SK-N-SH (cell line): ENCODE data around the gene UBL4B. TPM values are rescaled to one million over a fixed set of nuclear protein-coding genes. Genes with fewer than 3 reads are reported as not detected.
A peak's percentile ranks its signal among the peaks of the same experiment; 100 is the strongest.

ENCODE experiments used
- CTCF ChIA-PET: fragments of 300-600, 350-600 bp; formaldehyde crosslinking; extraction: SDS; loops from one replicate; lab custom pipeline; 2021; lab: Yijun Ruan, JAX
- POLR2A ChIA-PET: fragments of 350-600 bp; sonication (Branson Sonifier 250); formaldehyde crosslinking; extraction: SDS; loops from one replicate; lab custom pipeline; 2020; ENCODE audit warnings: antibody characterized with exemption, inconsistent platforms; lab: Yijun Ruan, JAX
- DNase-seq: peaks from one replicate; pipeline ENCODE4 v3.0.0; 2012
- H2AFZ ChIP-seq: fragments of 200-600 bp; sonication (generic); 2 replicates; pipeline ENCODE4 v1.8.1; 2016; ENCODE audit warnings: antibody characterized with exemption, mild to moderate bottlenecking, low read depth
- H3F3A ChIP-seq: fragments of 200-600 bp; sonication (generic); replicated peaks from 2 replicates; pipeline ENCODE3; 2016; ENCODE audit warnings: antibody characterized with exemption, mild to moderate bottlenecking; ENCODE audit not compliant: insufficient read depth
- H3K27ac ChIP-seq, 2 experiments: fragments of 200-500 bp in 1 of 2; fragments of 200-600 bp in 1 of 2; sonication (Bioruptor generic) in 1 of 2; sonication (generic), shearing (Covaris generic) in 1 of 2; 2 replicates each; pipeline versions ENCODE4 v1.5.1 to v1.6.1; 2014 to 2016; ENCODE audit warnings: low read depth in 2 of 2, inconsistent platforms in 1 of 2, low read length in 1 of 2, mild to moderate bottlenecking in 1 of 2, mixed read lengths in 1 of 2
- H3K27me3 ChIP-seq: fragments of 200-600 bp; sonication (generic), shearing (Covaris generic); 2 replicates; pipeline ENCODE4 v1.6.1; 2016; ENCODE audit warnings: mixed run types; ENCODE audit not compliant: insufficient read depth
- H3K36me3 ChIP-seq, 2 experiments: fragments of 200-500 bp in 1 of 2; fragments of 200-600 bp in 1 of 2; sonication (Bioruptor generic) in 1 of 2; sonication (generic) in 1 of 2; replicated peaks in 1 of 2; 2 replicates each; pipeline versions ENCODE3 to v1.5.1; 2014 to 2016; ENCODE audit warnings: low read length in 1 of 2, mild to moderate bottlenecking in 1 of 2; ENCODE audit not compliant: insufficient read depth in 2 of 2, control insufficient read depth in 1 of 2
- H3K4me1 ChIP-seq, 2 experiments: fragments of 200-500 bp in 1 of 2; fragments of 200-600 bp in 1 of 2; sonication (Bioruptor generic) in 1 of 2; sonication (generic), shearing (Covaris generic) in 1 of 2; 2 replicates each; pipeline versions ENCODE4 v1.5.1 to v1.6.1; 2014 to 2016; ENCODE audit warnings: low read depth in 1 of 2, low read length in 1 of 2, mixed run types in 1 of 2; ENCODE audit not compliant: insufficient read depth in 2 of 2, control insufficient read depth in 1 of 2
- H3K4me2 ChIP-seq: fragments of 200-600 bp; sonication (generic), shearing (Covaris generic); 2 replicates; pipeline ENCODE4 v1.6.1; 2017; ENCODE audit warnings: mixed run types
- H3K4me3 ChIP-seq, 2 experiments: fragments of 200-500 bp in 1 of 2; fragments of 200-600 bp in 1 of 2; sonication (Bioruptor generic) in 1 of 2; sonication (generic), shearing (Covaris generic) in 1 of 2; 2 replicates each; pipeline versions ENCODE4 v1.5.1 to v1.8.1; 2014 to 2016; ENCODE audit warnings: low read depth in 2 of 2, inconsistent platforms in 1 of 2, low read length in 1 of 2, mild to moderate bottlenecking in 1 of 2, mixed read lengths in 1 of 2, moderate library complexity in 1 of 2
- H3K79me2 ChIP-seq: fragments of 200-600 bp; sonication (generic); 2 replicates; pipeline ENCODE4 v1.8.1; 2017; ENCODE audit warnings: mild to moderate bottlenecking; ENCODE audit not compliant: insufficient read depth
- H3K9ac ChIP-seq: fragments of 200-600 bp; sonication (generic); 2 replicates; pipeline ENCODE4 v1.6.1; 2017; ENCODE audit warnings: mixed run types
- H3K9me2 ChIP-seq: fragments of 200-600 bp; sonication (generic); 2 replicates; pipeline ENCODE4 v1.6.1; 2017; ENCODE audit warnings: mixed run types
- H3K9me3 ChIP-seq: fragments of 200-600 bp; sonication (generic); 2 replicates; pipeline ENCODE4 v1.6.1; 2017; ENCODE audit warnings: mixed run types, mild to moderate bottlenecking, moderate library complexity
- H4K20me1 ChIP-seq: fragments of 200-600 bp; sonication (generic); 2 replicates; pipeline ENCODE4 v1.6.1; 2017; ENCODE audit warnings: mild to moderate bottlenecking, mixed run types; ENCODE audit not compliant: insufficient read depth
- CTCF ChIP-seq: fragments of 200-600 bp; sonication (generic); IDR thresholded peaks from 2 replicates; pipeline ENCODE4 v1.6.1; 2017; ENCODE audit warnings: antibody characterized with exemption, mild to moderate bottlenecking, moderate library complexity
- EP300 ChIP-seq, 2 experiments: IDR thresholded peaks; 2 replicates each; pipeline versions ENCODE4 v1.4.0 to v1.6.1; 2012; ENCODE audit warnings: borderline replicate concordance in 1 of 2, low read depth in 1 of 2, low read length in 1 of 2
- FOSL2 ChIP-seq: IDR thresholded peaks from 2 replicates; pipeline ENCODE4 v1.4.0; 2012; ENCODE audit warnings: low read depth, mild to moderate bottlenecking, moderate library complexity, borderline replicate concordance
- GABPA ChIP-seq: IDR thresholded peaks from 2 replicates; pipeline ENCODE4 v1.4.0; 2012; ENCODE audit warnings: low read depth, mild to moderate bottlenecking
- JUND ChIP-seq: IDR thresholded peaks from 2 replicates; pipeline ENCODE4 v1.4.0; 2012
- MEF2A ChIP-seq: IDR thresholded peaks from 2 replicates; pipeline ENCODE4 v1.4.0; 2012; ENCODE audit warnings: low read depth, borderline replicate concordance
- NFIC ChIP-seq: IDR thresholded peaks from 2 replicates; pipeline ENCODE4 v1.4.0; 2012; ENCODE audit warnings: borderline replicate concordance
- PBX3 ChIP-seq: IDR thresholded peaks from 2 replicates; pipeline ENCODE4; 2012
- RAD21 ChIP-seq: IDR thresholded peaks from 2 replicates; pipeline ENCODE4 v1.6.1; 2012; ENCODE audit warnings: mild to moderate bottlenecking, low read length
- TCF12 ChIP-seq: IDR thresholded peaks from 2 replicates; pipeline ENCODE4 v1.4.0; 2012
- USF2 ChIP-seq: fragments of 150-350 bp; IDR thresholded peaks from 2 replicates; pipeline ENCODE4 v1.6.1; 2017; ENCODE audit warnings: antibody characterized with exemption, low read length, low read depth, borderline replicate concordance
- WGBS: methylation state at CpG from one replicate; pipeline ENCODE4 v1.1.6; 2017; ENCODE audit warnings: low lambda C conversion rate; 5-methylcytosine and 5-hydroxymethylcytosine counted together
- polyA plus RNA-seq, 3 experiments: library from polyadenylated mRNA; depleted of rRNA; stranded (reverse); fragments of >200 nt; gene quantifications; 2 replicates each; pipeline ENCODE4 v1.2.3, GENCODE V29; 2012

The UBL4B gene
- polyA plus RNA-seq, 1 of the 3 experiments (the other 2 are of a cell fraction), result not detected

DNA sequence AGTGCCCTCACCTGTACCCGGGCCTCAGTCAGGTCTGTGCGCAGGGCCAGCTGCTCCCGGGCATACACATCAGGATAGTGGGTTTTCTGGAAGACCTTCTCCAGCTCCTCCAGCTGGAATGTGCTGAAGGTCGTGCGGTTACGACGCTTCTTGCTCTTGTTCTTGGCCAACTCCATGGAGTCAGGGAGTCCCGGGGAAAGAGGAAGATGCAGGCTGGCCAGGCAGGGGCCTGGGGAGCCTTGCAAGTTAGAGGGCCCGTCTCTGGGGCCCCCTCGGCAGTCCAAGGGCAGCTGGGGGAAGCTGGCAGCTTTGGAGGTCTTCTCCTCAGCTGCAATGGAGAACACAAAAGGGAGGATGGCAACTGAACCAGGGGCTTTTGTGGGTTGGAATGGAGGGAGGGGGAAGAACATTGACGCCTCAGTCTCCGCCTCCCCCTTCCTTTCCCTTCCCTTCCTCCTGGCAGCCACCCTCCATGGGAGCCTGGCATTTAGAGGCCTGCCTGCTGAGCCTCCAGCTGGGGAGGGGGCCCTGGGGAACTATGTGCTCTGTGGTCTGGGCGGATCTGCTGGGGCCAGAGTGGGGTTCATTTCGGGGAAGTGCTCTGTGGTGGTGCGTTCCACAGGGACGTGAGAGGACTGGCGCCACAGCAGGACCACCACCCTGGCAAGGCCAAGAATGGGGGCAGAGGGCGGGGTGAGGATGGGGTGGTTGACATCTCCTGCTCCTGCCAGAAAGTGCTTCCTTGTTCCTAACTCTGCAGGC, 47.5 kb upstream of the UBL4B start:
- H3K36me3 ChIP-seq, result peaks cover 0 to 10% of the 10 kb centered on the region in 2 experiments
- no peaks in the 10 kb centered on the region for H3K79me2 ChIP-seq
- H3F3A ChIP-seq, result no peaks in the 10 kb centered on the region
- no peaks in the 10 kb centered on the region; the same call in 1 of the 2 replicates for H3K27me3 ChIP-seq
- ChIA-PET POLR2A (interaction anchor here (0.8 kb wide), 1 partner anchor 106 kb away, joined by 3 read pairs; no protein-coding TSS in a partner anchor), CTCF (interaction anchor here (1.4 to 42.0 kb wide), 4 partner anchors 11 to 425 kb away, joined by 3 to 1768 read pairs (median 17); partner anchors contain the start of gene UBL4B)
- DNase-seq, result no peak
- H3K9me3 ChIP-seq, result no peaks in the 10 kb centered on the region
- no peak overlapping the region; a peak in 1 of 4 replicates for H3K27ac ChIP-seq
- H4K20me1 ChIP-seq, result no peaks in the 10 kb centered on the region
- no peak overlapping the region for H3K9ac ChIP-seq
- H3K9me2 ChIP-seq, result no peaks in the 10 kb centered on the region
- H2AFZ ChIP-seq, result no peak overlapping the region
- no peak overlapping the region for H3K4me2 ChIP-seq
- no peak overlapping the region for H3K4me3 ChIP-seq
- WGBS, result 94% methylated on average over 11 of the region's 18 CpGs
- TF ChIP-seq MEF2A, result no peak
- TF ChIP-seq CTCF, result no peak
- TF ChIP-seq RAD21, result no peak
- TF ChIP-seq, all 33 proteins: peak for 0
- H3K4me1 ChIP-seq, result peaks cover 0 to 62% of the 10 kb centered on the region in 2 experiments; a peak in 3 of 4 replicates

- H3K27me3 ChIP-seq, result no peaks in the 10 kb centered on the region; the same call in 1 of the 2 replicates
- H3K4me1 ChIP-seq, result peaks cover 0 to 51% of the 10 kb centered on the region in 2 experiments; a peak in 3 of 4 replicates
- WGBS, result 83% methylated on average over 3 of the region's 5 CpGs
- H3K9me3 ChIP-seq, result no peaks in the 10 kb centered on the region
- no peak overlapping the region for H3K4me2 ChIP-seq
- peaks cover 0 to 6% of the 10 kb centered on the region in 2 experiments for H3K36me3 ChIP-seq
- no peak overlapping the region for H3K9ac ChIP-seq
- H3F3A ChIP-seq, result no peaks in the 10 kb centered on the region
- TF ChIP-seq USF2 (no peak), NFIC (peak; percentile 73), JUND (no peak), PBX3 (0 out of 2 replicates have a peak, but pooled peaks have one; percentile 10), EP300 (IDR thresholded peaks at IDR 0.05; ENCODE audit: borderline replicate concordance in 1 of 2, low read depth in 1 of 2, low read length in 1 of 2) (no peak), TCF12 (peak; percentile 47; the same call in 1 of the 2 replicates), FOSL2 (peak; percentile 55; the same call in 1 of the 2 replicates), GABPA (no peak)
- H2AFZ ChIP-seq, result no peak overlapping the region
- DNase-seq, result no peak
- ChIA-PET CTCF (interaction anchor here (0.6 to 42.0 kb wide), 6 partner anchors 12 to 426 kb away, joined by 3 to 1768 read pairs (median 7); partner anchors contain the start of gene UBL4B), POLR2A (interaction anchor here (0.8 kb wide), 1 partner anchor 32 kb away, joined by 3 read pairs; no protein-coding TSS in a partner anchor)
- no peaks in the 10 kb centered on the region for H3K79me2 ChIP-seq
- H3K4me3 ChIP-seq, result no peak overlapping the region
- no peaks in the 10 kb centered on the region for H3K9me2 ChIP-seq
- peak overlapping the region in 1 of 2 experiments; percentile 34; a peak in 1 of 4 replicates for H3K27ac ChIP-seq
- no peaks in the 10 kb centered on the region for H4K20me1 ChIP-seq
These were observed 46.4 kb upstream of the UBL4B start for GRCh38 chr1:110065841-110066240.
